RWPE2 (cell line): Measurements from ENCODE around the gene MRPL46.
A peak's percentile ranks its signal among the peaks of the same experiment; 100 is the strongest.

Experiments used
- ATAC-seq: fragments of 200-7000 bp; cut with Tn5 transposase; 3 replicates; pipeline ENCODE4 v1.9.1; 2021; ENCODE audit warnings: low read depth
- DNase-seq: peaks from one replicate; pipeline ENCODE4 v3.0.0-alpha.2; 2020; ENCODE audit warnings: low spot score
- H3K27ac ChIP-seq: fragments of 450-650 bp; 2 replicates; pipeline ENCODE4 v1.5.1; 2017; ENCODE audit warnings: mild to moderate bottlenecking; ENCODE audit not compliant: poor library complexity, severe bottlenecking
- H3K27me3 ChIP-seq: fragments of 250-450 bp; sonication (Bioruptor Pico); 2 replicates; pipeline ENCODE4 v1.5.1; 2021; ENCODE audit warnings: mild to moderate bottlenecking, moderate library complexity; ENCODE audit not compliant: insufficient read depth, poor library complexity, severe bottlenecking
- H3K36me3 ChIP-seq: fragments of 250-450 bp; sonication (Bioruptor Pico); 2 replicates; pipeline ENCODE4 v1.5.1; 2020; ENCODE audit warnings: low read depth, mild to moderate bottlenecking, moderate library complexity
- H3K4me1 ChIP-seq: fragments of 250-450 bp; sonication (Bioruptor Pico); 2 replicates; pipeline ENCODE4 v1.5.1; 2021; ENCODE audit warnings: mild to moderate bottlenecking, moderate library complexity; ENCODE audit not compliant: insufficient read depth, poor library complexity, severe bottlenecking
- H3K4me3 ChIP-seq: fragments of 250-450 bp; sonication (Bioruptor Pico); 2 replicates; pipeline ENCODE4 v1.5.1; 2021; ENCODE audit warnings: mild to moderate bottlenecking, moderate library complexity; ENCODE audit not compliant: severe bottlenecking
- H3K9me3 ChIP-seq: fragments of 250-450 bp; sonication (Bioruptor Pico); 2 replicates; pipeline ENCODE4 v1.5.1; 2021; ENCODE audit warnings: mild to moderate bottlenecking, moderate library complexity; ENCODE audit not compliant: severe bottlenecking
- TF ChIP-seq, protein P1 (sequence below): fragments of 450-650 bp; IDR thresholded peaks from one replicate; pipeline ENCODE4 v1.5.1; 2017; ENCODE audit warnings: mild to moderate bottlenecking, moderate library complexity; ENCODE audit not compliant: poor library complexity, severe bottlenecking

The MRPL46 gene

DNA sequence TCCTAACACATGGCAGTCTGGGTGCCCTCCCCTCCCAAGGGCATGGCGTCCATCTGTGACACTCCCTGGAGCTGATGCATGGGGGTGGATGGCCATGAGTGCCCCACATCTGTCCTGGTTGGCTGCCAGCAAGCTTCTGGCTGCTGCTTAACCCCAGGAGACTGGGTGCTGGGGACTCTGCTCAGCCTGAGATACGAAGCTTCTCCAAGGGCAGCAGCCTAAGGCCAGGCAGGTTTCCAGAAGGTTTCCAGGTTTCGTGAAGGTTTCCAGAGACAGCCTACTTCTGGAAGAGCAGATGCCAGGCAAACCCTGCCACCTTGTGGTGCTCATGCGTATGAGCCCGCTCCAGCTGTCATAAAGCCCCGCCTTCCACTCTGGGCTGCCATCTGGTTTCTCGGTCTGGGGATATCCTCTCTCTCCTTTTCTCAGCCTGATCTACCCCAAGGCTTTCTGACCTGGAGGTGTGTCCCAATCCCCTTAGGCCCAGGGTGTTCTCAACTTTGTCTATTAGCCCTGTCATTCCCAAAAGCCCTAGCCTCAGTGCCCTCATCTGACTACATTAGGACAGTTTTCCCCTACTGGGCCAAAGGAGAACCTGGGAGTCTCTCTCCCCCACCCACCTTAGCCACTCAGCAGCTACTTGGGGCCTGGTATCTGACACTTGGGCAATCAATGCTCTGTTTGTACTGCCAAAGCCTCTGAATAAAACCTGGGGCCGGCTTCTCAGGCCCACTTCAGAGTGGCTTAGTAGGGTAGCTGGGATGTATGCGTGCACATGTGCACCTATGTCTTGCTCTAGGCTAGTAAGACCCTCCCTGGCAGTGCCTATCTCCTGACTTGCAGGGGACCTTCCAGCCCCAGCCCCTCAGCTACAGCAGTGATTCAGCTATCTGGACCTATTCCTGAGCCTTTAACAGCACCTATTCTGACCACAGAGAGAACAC is 12.0 kb downstream of the MRPL46 start:
- H3K36me3 ChIP-seq: peaks cover 13% of the 10 kb centered on the region
- H3K4me3 ChIP-seq: no peak overlapping the region
- DNase-seq (peak; percentile 80), ATAC-seq (peak; percentile 90)
- TF ChIP-seq, protein P1, sequence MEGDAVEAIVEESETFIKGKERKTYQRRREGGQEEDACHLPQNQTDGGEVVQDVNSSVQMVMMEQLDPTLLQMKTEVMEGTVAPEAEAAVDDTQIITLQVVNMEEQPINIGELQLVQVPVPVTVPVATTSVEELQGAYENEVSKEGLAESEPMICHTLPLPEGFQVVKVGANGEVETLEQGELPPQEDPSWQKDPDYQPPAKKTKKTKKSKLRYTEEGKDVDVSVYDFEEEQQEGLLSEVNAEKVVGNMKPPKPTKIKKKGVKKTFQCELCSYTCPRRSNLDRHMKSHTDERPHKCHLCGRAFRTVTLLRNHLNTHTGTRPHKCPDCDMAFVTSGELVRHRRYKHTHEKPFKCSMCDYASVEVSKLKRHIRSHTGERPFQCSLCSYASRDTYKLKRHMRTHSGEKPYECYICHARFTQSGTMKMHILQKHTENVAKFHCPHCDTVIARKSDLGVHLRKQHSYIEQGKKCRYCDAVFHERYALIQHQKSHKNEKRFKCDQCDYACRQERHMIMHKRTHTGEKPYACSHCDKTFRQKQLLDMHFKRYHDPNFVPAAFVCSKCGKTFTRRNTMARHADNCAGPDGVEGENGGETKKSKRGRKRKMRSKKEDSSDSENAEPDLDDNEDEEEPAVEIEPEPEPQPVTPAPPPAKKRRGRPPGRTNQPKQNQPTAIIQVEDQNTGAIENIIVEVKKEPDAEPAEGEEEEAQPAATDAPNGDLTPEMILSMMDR: peak; percentile 96
- no peaks in the 10 kb centered on the region for H3K4me1 ChIP-seq
- no peaks in the 10 kb centered on the region for H3K9me3 ChIP-seq
- no peaks in the 10 kb centered on the region for H3K27me3 ChIP-seq
- H3K27ac ChIP-seq: no peak overlapping the region

DNA sequence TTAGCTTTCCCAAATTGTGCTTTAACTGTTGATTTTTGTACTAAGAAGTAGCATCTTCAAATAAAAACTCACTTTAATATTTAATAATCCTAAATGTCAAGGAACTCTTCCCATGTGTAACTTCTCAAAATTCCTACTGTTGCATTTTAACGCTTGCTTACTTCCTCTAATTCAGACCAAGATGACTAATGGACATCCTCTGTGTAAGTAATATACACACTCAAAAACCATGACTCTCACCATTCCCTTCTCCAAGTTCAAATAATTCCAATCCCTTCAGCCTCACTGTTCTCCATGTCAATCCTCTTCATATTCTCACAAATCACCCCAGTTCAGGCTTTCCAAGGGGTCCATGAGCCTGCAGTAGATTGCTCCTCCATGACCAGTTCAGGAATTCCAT is 13.0 kb downstream of the MRPL46 start:
- Histone ChIP-seq H3K4me1 (no peaks in the 10 kb centered on the region), H3K27ac (no peak overlapping the region), H3K36me3 (peaks cover 4% of the 10 kb centered on the region), H3K27me3 (no peaks in the 10 kb centered on the region), H3K9me3 (no peaks in the 10 kb centered on the region), H3K4me3 (no peak overlapping the region)
- ATAC-seq (no peak), DNase-seq (no peak)
- TF ChIP-seq, protein P1: no peak

DNA sequence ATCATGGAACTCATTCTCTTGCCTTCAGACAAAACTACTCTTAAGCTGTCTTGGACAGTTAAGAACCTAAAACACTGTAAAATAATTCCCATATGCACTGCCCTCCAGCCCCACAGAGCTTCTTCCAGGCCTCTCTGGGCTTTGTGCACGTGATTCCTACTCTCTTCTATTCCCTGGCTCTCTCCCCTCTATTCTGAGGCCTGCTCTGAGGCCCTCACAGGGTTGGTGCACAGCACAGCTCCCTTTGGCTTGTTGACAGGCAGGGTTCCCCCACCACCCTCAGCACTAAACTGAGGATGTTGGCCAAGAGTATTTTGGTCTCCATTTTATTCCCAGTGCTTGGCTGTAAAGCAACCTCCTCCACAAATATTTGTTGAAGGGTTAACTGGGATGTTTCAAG is 13.5 kb downstream of the MRPL46 start:
- no peak for DNase-seq
- no peaks in the 10 kb centered on the region for H3K36me3 ChIP-seq
- no peak overlapping the region for H3K27ac ChIP-seq
- TF ChIP-seq, protein P1: no peak
- H3K4me1 ChIP-seq: no peaks in the 10 kb centered on the region
- no peaks in the 10 kb centered on the region for H3K27me3 ChIP-seq
- no peak overlapping the region for H3K4me3 ChIP-seq
- no peaks in the 10 kb centered on the region for H3K9me3 ChIP-seq
- no peak for ATAC-seq

DNA sequence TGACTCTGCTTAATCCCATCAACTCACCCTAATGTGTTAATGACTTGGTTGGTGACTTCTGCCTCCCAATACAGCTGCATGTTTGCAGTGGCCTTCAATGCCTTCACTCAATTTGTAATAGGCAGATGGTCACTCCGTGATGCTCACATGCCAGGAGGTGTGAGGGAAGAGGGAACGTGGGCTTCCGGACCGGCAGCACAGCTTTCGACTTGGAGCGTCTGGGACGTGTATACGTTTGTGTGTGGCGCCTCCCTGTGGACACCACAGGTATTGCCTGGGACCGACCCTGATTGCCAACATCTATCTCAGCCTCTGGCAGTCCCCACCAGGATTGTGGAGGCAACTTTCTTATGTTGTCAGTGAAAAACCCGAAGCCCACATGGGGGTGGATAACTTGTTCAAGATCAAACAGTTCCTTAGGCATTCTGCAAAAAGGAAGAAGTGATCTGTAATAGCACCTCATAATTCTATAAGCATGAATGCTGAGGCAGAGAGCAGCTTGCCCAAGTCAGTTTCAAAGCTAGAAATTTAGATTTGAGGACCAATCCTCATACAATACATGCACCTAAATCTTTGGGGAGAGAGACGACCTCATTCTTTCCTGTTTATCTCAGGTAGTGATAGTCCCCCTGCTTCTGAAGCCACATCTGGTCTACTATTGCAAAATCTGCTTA is 16.9 kb downstream of the MRPL46 start:
- Histone ChIP-seq H3K9me3 (no peaks in the 10 kb centered on the region), H3K36me3 (no peaks in the 10 kb centered on the region), H3K4me3 (no peak overlapping the region), H3K4me1 (no peaks in the 10 kb centered on the region), H3K27me3 (no peaks in the 10 kb centered on the region), H3K27ac (no peak overlapping the region)
- TF ChIP-seq, protein P1: peak; percentile 95
- DNase-seq (peak; percentile 80), ATAC-seq (peak; percentile 40; the same call in 2 of the 3 replicates)

DNA sequence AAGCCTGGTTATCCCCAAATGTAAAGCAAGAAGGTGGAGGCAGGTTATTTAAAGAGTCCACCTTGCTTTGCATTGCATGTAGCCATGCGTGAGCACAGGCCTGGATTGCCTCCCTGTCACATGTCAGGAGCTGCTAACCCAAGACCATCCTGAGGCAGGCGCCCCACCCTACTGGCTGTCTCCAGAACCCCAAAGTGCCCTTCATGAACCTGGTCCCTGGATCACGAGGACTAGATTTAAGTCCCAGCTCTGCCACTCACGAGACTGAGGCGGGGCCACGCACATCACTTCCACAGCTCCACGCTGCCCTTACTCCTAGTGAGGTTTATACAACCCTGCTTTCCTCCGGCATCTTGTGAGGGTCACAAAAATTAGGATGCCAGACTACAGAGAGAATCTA is 17.6 kb downstream of the MRPL46 start:
- no peaks in the 10 kb centered on the region for H3K4me1 ChIP-seq
- DNase-seq (no peak), ATAC-seq (no peak)
- TF ChIP-seq, protein P1: no peak
- no peak overlapping the region for H3K4me3 ChIP-seq
- no peaks in the 10 kb centered on the region for H3K27me3 ChIP-seq
- H3K36me3 ChIP-seq: no peaks in the 10 kb centered on the region
- H3K27ac ChIP-seq: no peak overlapping the region
- no peaks in the 10 kb centered on the region for H3K9me3 ChIP-seq
